ENCODE measurements around the gene DIS3L2.

Gene DIS3L2

GRCh38 chr2:232026910-232027309 lies 65.4 kb downstream of the DIS3L2 start:
- TF ChIP-seq, protein P1, sequence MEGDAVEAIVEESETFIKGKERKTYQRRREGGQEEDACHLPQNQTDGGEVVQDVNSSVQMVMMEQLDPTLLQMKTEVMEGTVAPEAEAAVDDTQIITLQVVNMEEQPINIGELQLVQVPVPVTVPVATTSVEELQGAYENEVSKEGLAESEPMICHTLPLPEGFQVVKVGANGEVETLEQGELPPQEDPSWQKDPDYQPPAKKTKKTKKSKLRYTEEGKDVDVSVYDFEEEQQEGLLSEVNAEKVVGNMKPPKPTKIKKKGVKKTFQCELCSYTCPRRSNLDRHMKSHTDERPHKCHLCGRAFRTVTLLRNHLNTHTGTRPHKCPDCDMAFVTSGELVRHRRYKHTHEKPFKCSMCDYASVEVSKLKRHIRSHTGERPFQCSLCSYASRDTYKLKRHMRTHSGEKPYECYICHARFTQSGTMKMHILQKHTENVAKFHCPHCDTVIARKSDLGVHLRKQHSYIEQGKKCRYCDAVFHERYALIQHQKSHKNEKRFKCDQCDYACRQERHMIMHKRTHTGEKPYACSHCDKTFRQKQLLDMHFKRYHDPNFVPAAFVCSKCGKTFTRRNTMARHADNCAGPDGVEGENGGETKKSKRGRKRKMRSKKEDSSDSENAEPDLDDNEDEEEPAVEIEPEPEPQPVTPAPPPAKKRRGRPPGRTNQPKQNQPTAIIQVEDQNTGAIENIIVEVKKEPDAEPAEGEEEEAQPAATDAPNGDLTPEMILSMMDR (IDR thresholded peaks at IDR 0.05) = no peak

DNA sequence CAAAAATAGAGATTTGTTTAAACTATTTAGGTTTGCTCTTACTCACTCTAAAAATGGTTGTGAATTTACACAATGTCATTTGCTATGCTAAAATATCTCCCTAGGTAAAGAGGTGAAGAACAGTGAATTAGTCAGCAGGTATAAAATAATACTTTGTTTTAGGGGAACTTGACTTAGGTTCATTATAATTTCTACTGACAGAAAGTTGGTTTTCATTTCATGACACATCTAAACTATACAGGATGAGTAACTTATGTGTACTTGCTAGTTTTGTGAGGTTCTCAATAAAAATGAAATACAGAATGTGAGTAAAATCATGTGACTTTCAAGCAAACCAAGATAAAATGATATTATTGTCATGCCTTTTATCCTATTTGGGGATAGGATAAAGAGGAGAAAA lies 66.0 kb downstream of the DIS3L2 start:
- TF ChIP-seq, protein P1 (IDR thresholded peaks at IDR 0.05) = no peak

DNA sequence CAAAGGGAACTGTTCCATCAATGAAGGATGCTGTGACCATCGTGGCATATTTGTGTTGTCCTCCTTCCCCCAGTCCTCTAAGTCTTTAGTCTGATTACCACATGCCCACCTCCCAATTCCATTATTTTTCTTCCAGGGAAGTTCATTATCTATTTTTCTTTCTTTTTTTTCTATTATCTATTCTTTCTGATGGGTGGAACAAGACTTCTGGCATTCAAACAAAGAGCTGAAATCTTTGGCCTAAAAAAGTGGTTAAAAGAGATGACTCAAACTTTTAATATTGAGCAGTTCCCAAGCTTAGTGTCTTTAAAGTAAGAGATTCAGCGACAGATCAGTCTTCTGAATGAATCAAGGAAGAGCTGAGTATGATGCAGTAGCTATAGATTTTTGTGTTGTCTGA lies 66.6 kb downstream of the DIS3L2 start:
- TF ChIP-seq, protein P1 (IDR thresholded peaks at IDR 0.05) = no peak

DNA sequence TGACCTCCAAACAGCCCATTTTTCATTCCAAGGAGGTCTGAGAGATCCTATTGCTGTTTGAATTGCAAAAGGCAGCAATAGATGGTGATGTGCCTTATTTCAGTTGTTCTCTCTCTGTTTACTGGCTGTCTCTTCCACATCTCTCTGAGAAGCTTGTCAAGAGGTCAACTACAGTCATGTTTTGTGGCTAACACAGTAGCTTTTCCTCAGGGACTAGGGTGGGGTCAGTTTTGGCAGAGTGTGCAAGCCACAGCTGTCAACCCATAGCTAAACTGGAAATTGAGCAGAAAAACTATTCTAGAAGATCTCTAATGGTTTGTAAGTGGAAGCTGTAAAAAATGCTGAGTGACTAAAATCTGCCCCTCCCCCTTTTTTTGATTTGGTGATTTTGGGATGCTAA lies 67.1 kb downstream of the DIS3L2 start:
- TF ChIP-seq, protein P1 (IDR thresholded peaks at IDR 0.05) = no peak

GRCh38 chr2:232029346-232029745 lies 67.8 kb downstream of the DIS3L2 start:
- TF ChIP-seq, protein P1 (IDR thresholded peaks at IDR 0.05) = no peak

GRCh38 chr2:232030229-232030628 lies 68.7 kb downstream of the DIS3L2 start:
- TF ChIP-seq, protein P1 (IDR thresholded peaks at IDR 0.05) = 0 out of 2 replicates have a peak, but pooled peaks have one; percentile 18

- TF ChIP-seq, protein P1 (IDR thresholded peaks at IDR 0.05) = no peak
Observed at GRCh38 chr2:232038251-232038880, 76.9 kb downstream of the DIS3L2 start.
